ENCODE measurements around the gene HPSE. TPM values are rescaled to one million over a fixed set of nuclear protein-coding genes. Genes with fewer than 3 reads are reported as not detected.

Gene HPSE
- total and polyA plus RNA-seq, 4 donors = 0.43 to 4.7 (median 1.0) TPM

DNA sequence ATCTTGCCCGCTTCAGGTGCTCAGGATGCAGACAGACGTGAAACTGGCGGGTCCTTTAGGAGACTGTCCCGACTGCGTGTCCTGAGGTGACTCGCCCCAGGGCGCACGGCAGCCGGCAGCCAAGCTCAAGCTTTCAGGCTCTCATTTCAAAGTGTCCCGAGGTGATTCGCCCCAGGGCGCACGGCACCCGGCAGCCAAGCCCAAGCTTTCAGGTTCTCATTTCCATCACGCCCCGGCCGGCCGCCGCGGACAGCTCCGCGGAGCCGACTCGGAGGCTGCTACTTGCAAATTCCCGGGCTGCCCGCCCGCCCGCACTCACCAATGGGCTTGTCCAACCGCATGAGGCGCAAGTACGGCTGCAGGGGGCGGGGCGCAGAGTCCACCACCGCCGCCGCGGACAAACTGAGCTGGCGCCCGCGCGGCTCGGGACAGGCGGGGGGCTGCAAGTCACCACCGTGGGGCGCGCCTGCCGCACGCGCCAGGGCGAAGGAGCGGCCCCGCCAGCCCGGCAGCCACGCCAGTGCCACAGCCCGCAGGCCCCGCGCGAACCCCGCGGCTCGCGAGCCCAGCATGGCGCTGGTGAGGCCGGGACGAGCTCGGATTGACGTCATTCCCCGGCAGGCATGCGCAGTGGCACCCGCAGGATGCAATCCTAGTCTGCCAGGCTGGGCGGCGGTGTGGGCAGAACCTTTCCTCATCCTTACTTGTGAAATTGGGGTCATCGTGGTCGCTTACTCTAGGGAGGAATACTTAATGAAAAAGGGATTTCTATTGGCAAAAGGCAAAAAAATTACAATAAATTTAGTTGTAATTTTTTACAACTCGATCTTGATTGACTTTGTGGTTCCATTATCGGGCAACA, 50.2 kb downstream of the HPSE start, which contains the start of gene COQ2:
Gene COQ2 (minus strand): TSS at position 606 of the 862 bp plus-strand sequence. CDS start 34 bp downstream, at position 572.
- DNase-seq (ENCODE audit: low spot score) = peak; percentile 97
- H3K27ac ChIP-seq (ENCODE audit: low read depth in 1 of 2, low read length in 2 of 2) = peak within 1 kb of the TSS; percentile 92 to 99
- H3K36me3 ChIP-seq (ENCODE audit: control insufficient read depth in 4 of 4, insufficient read depth in 3 of 4, low read depth in 1 of 4, low read length in 3 of 4) = no peaks in the 10 kb centered on the region
- TF ChIP-seq, protein P1, sequence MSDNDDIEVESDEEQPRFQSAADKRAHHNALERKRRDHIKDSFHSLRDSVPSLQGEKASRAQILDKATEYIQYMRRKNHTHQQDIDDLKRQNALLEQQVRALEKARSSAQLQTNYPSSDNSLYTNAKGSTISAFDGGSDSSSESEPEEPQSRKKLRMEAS (IDR thresholded peaks at IDR 0.05) = no peak
- TF ChIP-seq SP1 (IDR thresholded peaks at IDR 0.05) (no peak), JUND (IDR thresholded peaks at IDR 0.05) (peak; percentile 16 to 25), HNF4A (conservative IDR thresholded peaks at IDR 0.05) (peak in 1 of 2 donors; percentile 6), RXRA (IDR thresholded peaks at IDR 0.05) (peak; percentile 9 to 18)
- TF ChIP-seq, protein P2, sequence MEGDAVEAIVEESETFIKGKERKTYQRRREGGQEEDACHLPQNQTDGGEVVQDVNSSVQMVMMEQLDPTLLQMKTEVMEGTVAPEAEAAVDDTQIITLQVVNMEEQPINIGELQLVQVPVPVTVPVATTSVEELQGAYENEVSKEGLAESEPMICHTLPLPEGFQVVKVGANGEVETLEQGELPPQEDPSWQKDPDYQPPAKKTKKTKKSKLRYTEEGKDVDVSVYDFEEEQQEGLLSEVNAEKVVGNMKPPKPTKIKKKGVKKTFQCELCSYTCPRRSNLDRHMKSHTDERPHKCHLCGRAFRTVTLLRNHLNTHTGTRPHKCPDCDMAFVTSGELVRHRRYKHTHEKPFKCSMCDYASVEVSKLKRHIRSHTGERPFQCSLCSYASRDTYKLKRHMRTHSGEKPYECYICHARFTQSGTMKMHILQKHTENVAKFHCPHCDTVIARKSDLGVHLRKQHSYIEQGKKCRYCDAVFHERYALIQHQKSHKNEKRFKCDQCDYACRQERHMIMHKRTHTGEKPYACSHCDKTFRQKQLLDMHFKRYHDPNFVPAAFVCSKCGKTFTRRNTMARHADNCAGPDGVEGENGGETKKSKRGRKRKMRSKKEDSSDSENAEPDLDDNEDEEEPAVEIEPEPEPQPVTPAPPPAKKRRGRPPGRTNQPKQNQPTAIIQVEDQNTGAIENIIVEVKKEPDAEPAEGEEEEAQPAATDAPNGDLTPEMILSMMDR (IDR thresholded peaks at IDR 0.05; ENCODE audit: low read depth, low read length, missing input control) = peak; percentile 36
- TF ChIP-seq, protein P3, sequence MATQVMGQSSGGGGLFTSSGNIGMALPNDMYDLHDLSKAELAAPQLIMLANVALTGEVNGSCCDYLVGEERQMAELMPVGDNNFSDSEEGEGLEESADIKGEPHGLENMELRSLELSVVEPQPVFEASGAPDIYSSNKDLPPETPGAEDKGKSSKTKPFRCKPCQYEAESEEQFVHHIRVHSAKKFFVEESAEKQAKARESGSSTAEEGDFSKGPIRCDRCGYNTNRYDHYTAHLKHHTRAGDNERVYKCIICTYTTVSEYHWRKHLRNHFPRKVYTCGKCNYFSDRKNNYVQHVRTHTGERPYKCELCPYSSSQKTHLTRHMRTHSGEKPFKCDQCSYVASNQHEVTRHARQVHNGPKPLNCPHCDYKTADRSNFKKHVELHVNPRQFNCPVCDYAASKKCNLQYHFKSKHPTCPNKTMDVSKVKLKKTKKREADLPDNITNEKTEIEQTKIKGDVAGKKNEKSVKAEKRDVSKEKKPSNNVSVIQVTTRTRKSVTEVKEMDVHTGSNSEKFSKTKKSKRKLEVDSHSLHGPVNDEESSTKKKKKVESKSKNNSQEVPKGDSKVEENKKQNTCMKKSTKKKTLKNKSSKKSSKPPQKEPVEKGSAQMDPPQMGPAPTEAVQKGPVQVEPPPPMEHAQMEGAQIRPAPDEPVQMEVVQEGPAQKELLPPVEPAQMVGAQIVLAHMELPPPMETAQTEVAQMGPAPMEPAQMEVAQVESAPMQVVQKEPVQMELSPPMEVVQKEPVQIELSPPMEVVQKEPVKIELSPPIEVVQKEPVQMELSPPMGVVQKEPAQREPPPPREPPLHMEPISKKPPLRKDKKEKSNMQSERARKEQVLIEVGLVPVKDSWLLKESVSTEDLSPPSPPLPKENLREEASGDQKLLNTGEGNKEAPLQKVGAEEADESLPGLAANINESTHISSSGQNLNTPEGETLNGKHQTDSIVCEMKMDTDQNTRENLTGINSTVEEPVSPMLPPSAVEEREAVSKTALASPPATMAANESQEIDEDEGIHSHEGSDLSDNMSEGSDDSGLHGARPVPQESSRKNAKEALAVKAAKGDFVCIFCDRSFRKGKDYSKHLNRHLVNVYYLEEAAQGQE (IDR thresholded peaks at IDR 0.05) = peak; percentile 86
- no peaks in the 10 kb centered on the region for H3K27me3 ChIP-seq (ENCODE audit: control insufficient read depth in 4 of 4, insufficient read depth in 4 of 4, low read length in 3 of 4)
- H3K9ac ChIP-seq (ENCODE audit: low read depth in 1 of 2, low read length in 2 of 2) = peak within 1 kb of the TSS; percentile 91 to 98
- H3K9me3 ChIP-seq (ENCODE audit: control insufficient read depth in 4 of 4, low read length in 3 of 4) = no peaks in the 10 kb centered on the region
- under 1% methylated on average over 76 of the region's 76 CpGs for WGBS
- peak within 1 kb of the TSS; percentile 59 to 81 (median 71) for H3K4me3 ChIP-seq (ENCODE audit: low read depth in 1 of 3, low read length in 3 of 3)
- peaks cover 2 to 13% (median 9%) of the 10 kb centered on the region in 4 donors for H3K4me1 ChIP-seq (ENCODE audit: control insufficient read depth in 4 of 4, insufficient read depth in 4 of 4, low read length in 3 of 4)

DNA sequence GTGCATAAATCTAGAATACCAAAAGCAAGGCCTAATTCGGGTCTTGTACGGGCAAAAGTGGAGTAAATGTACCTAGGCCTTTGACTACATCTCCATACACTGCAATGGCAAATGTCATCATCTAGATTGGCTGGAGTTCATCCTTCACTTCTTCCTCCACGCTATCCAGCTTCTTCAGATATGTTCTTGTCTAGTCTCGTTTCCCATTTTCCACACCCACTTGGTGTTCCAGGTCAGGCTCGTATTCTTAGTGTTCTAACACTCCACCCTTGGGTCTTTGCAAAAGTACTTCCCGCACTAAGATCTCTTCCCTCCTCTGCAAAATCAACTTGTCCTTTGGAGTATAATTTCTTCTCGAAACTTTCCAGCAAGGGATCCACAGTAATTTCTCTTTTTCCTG, 51.5 kb downstream of the HPSE start:
- no peak overlapping the region for H3K9ac ChIP-seq (ENCODE audit: low read depth in 1 of 2, low read length in 2 of 2)
- 89% methylated on average over 7 of the region's 7 CpGs for WGBS
- TF ChIP-seq, protein P2 (IDR thresholded peaks at IDR 0.05; ENCODE audit: low read depth, low read length, missing input control) = no peak
- TF ChIP-seq, protein P4, sequence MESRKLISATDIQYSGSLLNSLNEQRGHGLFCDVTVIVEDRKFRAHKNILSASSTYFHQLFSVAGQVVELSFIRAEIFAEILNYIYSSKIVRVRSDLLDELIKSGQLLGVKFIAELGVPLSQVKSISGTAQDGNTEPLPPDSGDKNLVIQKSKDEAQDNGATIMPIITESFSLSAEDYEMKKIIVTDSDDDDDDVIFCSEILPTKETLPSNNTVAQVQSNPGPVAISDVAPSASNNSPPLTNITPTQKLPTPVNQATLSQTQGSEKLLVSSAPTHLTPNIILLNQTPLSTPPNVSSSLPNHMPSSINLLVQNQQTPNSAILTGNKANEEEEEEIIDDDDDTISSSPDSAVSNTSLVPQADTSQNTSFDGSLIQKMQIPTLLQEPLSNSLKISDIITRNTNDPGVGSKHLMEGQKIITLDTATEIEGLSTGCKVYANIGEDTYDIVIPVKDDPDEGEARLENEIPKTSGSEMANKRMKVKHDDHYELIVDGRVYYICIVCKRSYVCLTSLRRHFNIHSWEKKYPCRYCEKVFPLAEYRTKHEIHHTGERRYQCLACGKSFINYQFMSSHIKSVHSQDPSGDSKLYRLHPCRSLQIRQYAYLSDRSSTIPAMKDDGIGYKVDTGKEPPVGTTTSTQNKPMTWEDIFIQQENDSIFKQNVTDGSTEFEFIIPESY (IDR thresholded peaks at IDR 0.05) = no peak
- TF ChIP-seq FOXA2 (IDR thresholded peaks at IDR 0.05) = no peak
- TF ChIP-seq, protein P5, sequence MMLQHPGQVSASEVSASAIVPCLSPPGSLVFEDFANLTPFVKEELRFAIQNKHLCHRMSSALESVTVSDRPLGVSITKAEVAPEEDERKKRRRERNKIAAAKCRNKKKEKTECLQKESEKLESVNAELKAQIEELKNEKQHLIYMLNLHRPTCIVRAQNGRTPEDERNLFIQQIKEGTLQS (IDR thresholded peaks at IDR 0.05) = no peak
- TF ChIP-seq YY1 (IDR thresholded peaks at IDR 0.05) = no peak
- no peak for TF ChIP-seq TAF1 (conservative IDR thresholded peaks at IDR 0.05)
- TF ChIP-seq SP1 (IDR thresholded peaks at IDR 0.05) = no peak
- TF ChIP-seq, protein P3 (IDR thresholded peaks at IDR 0.05) = no peak
- TF ChIP-seq, protein P1 (IDR thresholded peaks at IDR 0.05) = no peak
- TF ChIP-seq RXRA (IDR thresholded peaks at IDR 0.05) = no peak
- TF ChIP-seq HNF4G (IDR thresholded peaks at IDR 0.05) = no peak
- no peak for TF ChIP-seq RAD21 (IDR thresholded peaks at IDR 0.05)
- TF ChIP-seq JUND (IDR thresholded peaks at IDR 0.05) = no peak

More for the DNA sequence above, 51.5 kb downstream of the HPSE start:
- peaks cover 2 to 13% (median 9%) of the 10 kb centered on the region in 4 donors for H3K4me1 ChIP-seq (ENCODE audit: control insufficient read depth in 4 of 4, insufficient read depth in 4 of 4, low read length in 3 of 4)
- no peak for DNase-seq (ENCODE audit: low spot score)
- H3K36me3 ChIP-seq (ENCODE audit: control insufficient read depth in 4 of 4, insufficient read depth in 3 of 4, low read depth in 1 of 4, low read length in 3 of 4) = peaks cover 0 to 3% (median under 1%) of the 10 kb centered on the region in 4 donors
- H3K27me3 ChIP-seq (ENCODE audit: control insufficient read depth in 4 of 4, insufficient read depth in 4 of 4, low read length in 3 of 4) = no peaks in the 10 kb centered on the region
- H3K27ac ChIP-seq (ENCODE audit: low read depth in 1 of 2, low read length in 2 of 2) = no peak overlapping the region
- H3K4me3 ChIP-seq (ENCODE audit: low read depth in 1 of 3, low read length in 3 of 3) = no peak overlapping the region
- no peaks in the 10 kb centered on the region for H3K9me3 ChIP-seq (ENCODE audit: control insufficient read depth in 4 of 4, low read length in 3 of 4)

Measured in liver (tissue), 9 donors.